Activated CD4-positive, alpha-beta T cell treated with anti-CD3 and anti-CD28 coated beads, Interleukin-2, amount 50 U/mL, for 1 hour (primary cell): Measurements from ENCODE around the gene PGLYRP4.
"Not testable (repeated sequence)": the region's sequence is repeated elsewhere in the genome, so short reads cannot be mapped to it uniquely, and the experiment has no call there.

ENCODE experiments used
- DNase-seq: peaks from one replicate; pipeline ENCODE4 v3.0.0-alpha.2; 2020

Gene PGLYRP4

GRCh38 chr1:153336650-153337049, 12.0 kb downstream of the PGLYRP4 start:
- DNase-seq = no peak

- no peak for DNase-seq
These were observed 14.7 kb downstream of the PGLYRP4 start for GRCh38 chr1:153333902-153334301.

GRCh38 chr1:153324912-153325311, 23.7 kb downstream of the PGLYRP4 start:
- DNase-seq = no peak

- DNase-seq = no peak
These were observed 26.1 kb downstream of the PGLYRP4 start for GRCh38 chr1:153322568-153322967.

GRCh38 chr1:153318145-153318544, 30.5 kb downstream of the PGLYRP4 start:
- not testable (repeated sequence) for DNase-seq

- DNase-seq = not testable (repeated sequence)
These were observed 32.6 kb downstream of the PGLYRP4 start for GRCh38 chr1:153316013-153316412.

GRCh38 chr1:153314388-153314787, 34.3 kb downstream of the PGLYRP4 start:
- DNase-seq = not testable (repeated sequence)

GRCh38 chr1:153313288-153313687, 35.4 kb downstream of the PGLYRP4 start:
- no peak for DNase-seq

GRCh38 chr1:153312570-153313186, 36.0 kb downstream of the PGLYRP4 start, which contains the start of gene PGLYRP3:
TSS of gene PGLYRP3 (minus strand) at chr1:153312952. CDS start at chr1:153310665, 2,287 bp downstream.
- no peak for DNase-seq

- no peak for DNase-seq
These were observed 38.1 kb downstream of the PGLYRP4 start for GRCh38 chr1:153310526-153310925.

- no peak for DNase-seq
These were observed 39.2 kb downstream of the PGLYRP4 start for GRCh38 chr1:153309441-153309840.

- DNase-seq = no peak
These were observed 40.1 kb downstream of the PGLYRP4 start for GRCh38 chr1:153308540-153308939.

GRCh38 chr1:153307221-153307600, 41.4 kb downstream of the PGLYRP4 start:
- no peak for DNase-seq

- no peak for DNase-seq
These were observed 42.1 kb downstream of the PGLYRP4 start for GRCh38 chr1:153306303-153307220.

GRCh38 chr1:153305682-153306081, 43.0 kb downstream of the PGLYRP4 start:
- no peak for DNase-seq

GRCh38 chr1:153302308-153302707, 46.3 kb downstream of the PGLYRP4 start:
- no peak for DNase-seq

GRCh38 chr1:153293851-153294250, 54.8 kb downstream of the PGLYRP4 start:
- peak; percentile 2 for DNase-seq

- no peak for DNase-seq
These were observed 55.2 kb downstream of the PGLYRP4 start for GRCh38 chr1:153293480-153293775.

GRCh38 chr1:153292740-153293479, 55.7 kb downstream of the PGLYRP4 start:
- no peak for DNase-seq

- DNase-seq = no peak
These were observed 56.5 kb downstream of the PGLYRP4 start for GRCh38 chr1:153292185-153292584.

- DNase-seq = no peak
These were observed 57.1 kb downstream of the PGLYRP4 start for GRCh38 chr1:153291514-153291913.

GRCh38 chr1:153288634-153289275, 59.9 kb downstream of the PGLYRP4 start:
- peak; percentile 7 for DNase-seq
